ENCODE data around the gene GAS2. TPM values are rescaled to one million over a fixed set of nuclear protein-coding genes. Genes with fewer than 3 reads are reported as not detected.
A peak's percentile ranks its signal among the peaks of the same experiment; 100 is the strongest.

Gene GAS2
- 0.68 and 0.72 TPM in 2 replicates for polyA plus RNA-seq (2012; rRNA removed)
- polyA plus RNA-seq (2012; cell fraction: cytosol; rRNA removed) = 0.68 and 0.76 TPM in 2 replicates
- polyA plus RNA-seq (2012; cell fraction: nucleus; rRNA removed) = 0.58 and 0.81 TPM in 2 replicates

GRCh38 chr11:22666325-22666687 is at the start of gene GAS2:
TSS of gene GAS2 (plus strand) at chr11:22666611. CDS start at chr11:22674870, 8,259 bp downstream.
- H3K4me3 ChIP-seq (ENCODE audit: low read depth in 2 of 2, low read length in 1 of 2) = peak within 1 kb of the TSS; percentile 52 to 53; a peak in 3 of 4 replicates
- DNase-seq = no peak
- no peaks in the 10 kb centered on the region for H3K9me2 ChIP-seq
- H3K27me3 ChIP-seq (ENCODE audit: insufficient read depth) = peaks cover 17% of the 10 kb centered on the region; the same call in 1 of the 2 replicates
- H3F3A ChIP-seq (replicated peaks; ENCODE audit: insufficient read depth) = no peaks in the 10 kb centered on the region
- no peaks in the 10 kb centered on the region for H3K9me3 ChIP-seq
- H3K79me2 ChIP-seq (ENCODE audit: insufficient read depth) = no peaks in the 10 kb centered on the region
- TF ChIP-seq IRF3 (IDR thresholded peaks at IDR 0.05; ENCODE audit: low read depth, low read length) = no peak
- no peak for TF ChIP-seq NFIC (IDR thresholded peaks at IDR 0.05; ENCODE audit: borderline replicate concordance)
- no peak for TF ChIP-seq RXRA (IDR thresholded peaks at IDR 0.05; ENCODE audit: borderline replicate concordance, low read depth)
- no peak for TF ChIP-seq ZBTB33 (IDR thresholded peaks at IDR 0.05; ENCODE audit: borderline replicate concordance, low read depth)
- H2AFZ ChIP-seq (ENCODE audit: low read depth) = 0 out of 2 replicates have a peak within 1 kb of the TSS, but pooled peaks have one; percentile 53
- no peaks in the 10 kb centered on the region for H4K20me1 ChIP-seq (ENCODE audit: insufficient read depth)
- ChIA-PET CTCF (interaction anchor here (1.0 to 2.4 kb wide), 4 partner anchors 22 to 126 kb away, joined by 3 to 11 read pairs (median 4); partner anchors contain the start of gene FANCF), POLR2A (interaction anchor here (1.4 kb wide), 1 partner anchor 41 kb away, joined by 6 read pairs; the partner anchor contains the start of gene FANCF)
- H3K27ac ChIP-seq (ENCODE audit: low read depth in 2 of 2, low read length in 1 of 2) = peak within 1 kb of the TSS in 1 of 2 experiments; percentile 28; a peak in 1 of 4 replicates
- 21% methylated on average over 8 of the region's 8 CpGs for WGBS (ENCODE audit: low lambda C conversion rate)
- no peak within 1 kb of the TSS for H3K9ac ChIP-seq
- peaks cover 0 to 8% of the 10 kb centered on the region in 2 experiments; a peak in 1 of 4 replicates for H3K4me1 ChIP-seq (ENCODE audit: control insufficient read depth in 1 of 2, insufficient read depth in 2 of 2, low read depth in 1 of 2, low read length in 1 of 2)
- peak within 1 kb of the TSS; percentile 85 for H3K4me2 ChIP-seq
- no peaks in the 10 kb centered on the region for H3K36me3 ChIP-seq (replicated peaks in 1 of 2; ENCODE audit: control insufficient read depth in 1 of 2, insufficient read depth in 2 of 2, low read length in 1 of 2)

- Histone ChIP-seq H3K4me3 (ENCODE audit: low read depth in 2 of 2, low read length in 1 of 2) (no peak overlapping the region), H2AFZ (ENCODE audit: low read depth) (no peak overlapping the region), H3K4me2 (no peak overlapping the region), H3K27me3 (ENCODE audit: insufficient read depth) (no peaks in the 10 kb centered on the region), H3K79me2 (ENCODE audit: insufficient read depth) (0 out of 2 replicates have a peak, but pooled peaks cover 1% of the 10 kb centered on the region), H3K9me2 (no peaks in the 10 kb centered on the region; the same call in 1 of the 2 replicates), H3K9ac (no peak overlapping the region), H3K4me1 (ENCODE audit: control insufficient read depth in 1 of 2, insufficient read depth in 2 of 2, low read depth in 1 of 2, low read length in 1 of 2) (no peaks in the 10 kb centered on the region; a peak in 2 of 4 replicates), H3K27ac (ENCODE audit: low read depth in 2 of 2, low read length in 1 of 2) (no peak overlapping the region), H3K9me3 (no peaks in the 10 kb centered on the region), H3F3A (replicated peaks; ENCODE audit: insufficient read depth) (peaks cover 6% of the 10 kb centered on the region), H4K20me1 (ENCODE audit: insufficient read depth) (no peaks in the 10 kb centered on the region; the same call in 1 of the 2 replicates), H3K36me3 (replicated peaks in 1 of 2; ENCODE audit: control insufficient read depth in 1 of 2, insufficient read depth in 2 of 2, low read length in 1 of 2) (peaks cover 10 to 11% of the 10 kb centered on the region in 2 experiments)
- ChIA-PET CTCF (no interaction called here), POLR2A (no interaction called here)
- TF ChIP-seq REST (IDR thresholded peaks at IDR 0.05; ENCODE audit: low read depth, low read length) = no peak
- no peak for TF ChIP-seq YY1 (IDR thresholded peaks at IDR 0.05; ENCODE audit: low read depth)
- TF ChIP-seq RXRA (IDR thresholded peaks at IDR 0.05; ENCODE audit: borderline replicate concordance, low read depth) = no peak
- TF ChIP-seq GABPA (IDR thresholded peaks at IDR 0.05; ENCODE audit: low read depth) = no peak
- no peak for TF ChIP-seq FOSL2 (IDR thresholded peaks at IDR 0.05; ENCODE audit: borderline replicate concordance, low read depth)
- TF ChIP-seq SMC3 (IDR thresholded peaks at IDR 0.05; ENCODE audit: low read depth, low read length) = no peak
- 93% methylated on average over 5 of the region's 5 CpGs for WGBS (ENCODE audit: low lambda C conversion rate)
- DNase-seq = no peak
Observed at GRCh38 chr11:22617868-22618267, 48.5 kb upstream of the GAS2 start.

Measured in SK-N-SH (cell line).